Body of pancreas (tissue), 4 donors: ENCODE measurements around the gene CARD18.

Source experiments
- CTCF ChIP-seq, 7 experiments: fragments of 450-650 bp in 4 of 7; fragments of 200-600 bp in 3 of 7; sonication (generic) in 3 of 7; IDR thresholded peaks; one replicate each; pipeline ENCODE4 v1.5.1; 2016 to 2019; ENCODE audit warnings: antibody characterized with exemption in 7 of 7
- POLR2A ChIP-seq, 3 donors: fragments of 450-650 bp; IDR thresholded peaks; one replicate each; pipeline ENCODE4 v1.6.1; 2016; ENCODE audit warnings: antibody characterized with exemption in 3 of 3, mild to moderate bottlenecking in 2 of 3

GRCh38 chr11:105104292-105104691, 35.3 kb downstream of the CARD18 start:
- no peak for TF ChIP-seq CTCF (IDR thresholded peaks at IDR 0.05)
- TF ChIP-seq POLR2A (IDR thresholded peaks at IDR 0.05) = no peak
